Fibroblast of lung (primary cell): ENCODE results near the gene KCNK17.

ENCODE experiments used
- CTCF ChIP-seq, 2 donors: IDR thresholded peaks in 1 of 2; conservative IDR thresholded peaks in 1 of 2; 1 replicate in 1 of 2; 2 replicates in 1 of 2; pipeline ENCODE4 v1.5.1; 2011 to 2012; ENCODE audit warnings: low read length in 2 of 2, control low read depth in 1 of 2, inconsistent platforms in 1 of 2, low read depth in 1 of 2, mild to moderate bottlenecking in 1 of 2
- EZH2 ChIP-seq: IDR thresholded peaks from 2 replicates; pipeline ENCODE4 v1.5.1; 2012; ENCODE audit warnings: low read length, control low read depth, mild to moderate bottlenecking; ENCODE audit errors: missing control alignments

GRCh38 chr6:39343396-39343870 lies 29.2 kb upstream of the KCNK17 start:
- TF ChIP-seq CTCF (conservative IDR thresholded peaks at IDR 0.05 in 1 of 2, IDR thresholded peaks at IDR 0.05 in 1 of 2; ENCODE audit: low read depth in 1 of 2, low read length in 2 of 2) (no peak), EZH2 (no peak)
